Memory B cell (primary cell): ENCODE data around the gene DRD2.

ENCODE experiments used
- ATAC-seq: fragments of 150-1000 bp; cut with Tn5 transposase; 2 replicates; pipeline ENCODE4 v1.10.0; 2021; ENCODE audit warnings: low read depth, mild to moderate bottlenecking, moderate library complexity
- DNase-seq, 2 donors: peaks; one replicate each; pipeline ENCODE4 v3.0.0; 2022; ENCODE audit warnings: low spot score in 2 of 2
- H3K27ac Mint-ChIP-seq: one replicate; pipeline ENCODE4 v1.8.0; 2022; ENCODE audit warnings: mild to moderate bottlenecking, moderate library complexity, mixed read lengths
- H3K27me3 Mint-ChIP-seq: one replicate; pipeline ENCODE4 v1.8.0; 2022; ENCODE audit warnings: mixed read lengths
- H3K36me3 Mint-ChIP-seq: one replicate; pipeline ENCODE4 v1.8.0; 2022; ENCODE audit warnings: mild to moderate bottlenecking, mixed read lengths
- H3K4me1 Mint-ChIP-seq: one replicate; pipeline ENCODE4 v1.8.0; 2022; ENCODE audit warnings: mixed read lengths
- H3K4me3 Mint-ChIP-seq: one replicate; pipeline ENCODE4 v1.8.0; 2022; ENCODE audit warnings: mild to moderate bottlenecking, moderate library complexity, mixed read lengths
- H3K9me3 Mint-ChIP-seq: one replicate; pipeline ENCODE4 v1.8.0; 2022; ENCODE audit warnings: mixed read lengths

DRD2 gene

GRCh38 chr11:113446938-113447337 is 28.3 kb downstream of the DRD2 start:
- Mint-ChIP-seq H3K4me3 (no peak overlapping the region), H3K4me1 (peaks cover 3% of the 10 kb centered on the region)

GRCh38 chr11:113446112-113446511 is 29.1 kb downstream of the DRD2 start:
- Mint-ChIP-seq H3K27ac (no peak overlapping the region), H3K27me3 (peaks cover 8% of the 10 kb centered on the region), H3K4me1 (peaks cover 3% of the 10 kb centered on the region), H3K36me3 (no peaks in the 10 kb centered on the region), H3K4me3 (no peak overlapping the region), H3K9me3 (no peaks in the 10 kb centered on the region)
- no peak for DNase-seq
- no peak for ATAC-seq

More at GRCh38 chr11:113446938-113447337, 28.3 kb downstream of the DRD2 start:
- DNase-seq (no peak), ATAC-seq (no peak)
- Mint-ChIP-seq H3K27me3 (peaks cover 6% of the 10 kb centered on the region), H3K9me3 (no peaks in the 10 kb centered on the region), H3K36me3 (no peaks in the 10 kb centered on the region), H3K27ac (no peak overlapping the region)

GRCh38 chr11:113444502-113445123 is 30.6 kb downstream of the DRD2 start:
- peaks cover 8% of the 10 kb centered on the region for H3K27me3 Mint-ChIP-seq
- H3K4me3 Mint-ChIP-seq: no peak overlapping the region

GRCh38 chr11:113440816-113441215 is 34.4 kb downstream of the DRD2 start:
- Mint-ChIP-seq H3K36me3 (no peaks in the 10 kb centered on the region), H3K4me1 (no peaks in the 10 kb centered on the region), H3K27me3 (peaks cover 6% of the 10 kb centered on the region), H3K27ac (no peak overlapping the region), H3K9me3 (no peaks in the 10 kb centered on the region), H3K4me3 (no peak overlapping the region)
- ATAC-seq (no peak), DNase-seq (no peak)

More at GRCh38 chr11:113444502-113445123, 30.6 kb downstream of the DRD2 start:
- H3K4me1 Mint-ChIP-seq: peaks cover 3% of the 10 kb centered on the region
- H3K36me3 Mint-ChIP-seq: no peaks in the 10 kb centered on the region
- no peak for ATAC-seq
- H3K9me3 Mint-ChIP-seq: no peaks in the 10 kb centered on the region
- no peak overlapping the region for H3K27ac Mint-ChIP-seq
- DNase-seq: no peak

GRCh38 chr11:113436672-113437252 is 38.4 kb downstream of the DRD2 start:
- H3K9me3 Mint-ChIP-seq: no peaks in the 10 kb centered on the region
- ATAC-seq (no peak), DNase-seq (no peak)
- no peaks in the 10 kb centered on the region for H3K4me1 Mint-ChIP-seq
- H3K27me3 Mint-ChIP-seq: peaks cover 6% of the 10 kb centered on the region
- no peaks in the 10 kb centered on the region for H3K36me3 Mint-ChIP-seq
- H3K4me3 Mint-ChIP-seq: no peak overlapping the region
- H3K27ac Mint-ChIP-seq: no peak overlapping the region

GRCh38 chr11:113435190-113435968 is 39.8 kb downstream of the DRD2 start:
- H3K4me3 Mint-ChIP-seq: no peak overlapping the region
- H3K27me3 Mint-ChIP-seq: peaks cover 6% of the 10 kb centered on the region
- no peak overlapping the region for H3K27ac Mint-ChIP-seq
- ATAC-seq (no peak), DNase-seq (no peak)
- no peaks in the 10 kb centered on the region for H3K9me3 Mint-ChIP-seq
- H3K36me3 Mint-ChIP-seq: no peaks in the 10 kb centered on the region
- no peaks in the 10 kb centered on the region for H3K4me1 Mint-ChIP-seq

- Mint-ChIP-seq H3K36me3 (no peaks in the 10 kb centered on the region), H3K27ac (no peak overlapping the region)
- no peak for ATAC-seq
These were observed 43.5 kb downstream of the DRD2 start for GRCh38 chr11:113431746-113432145.

GRCh38 chr11:113426686-113427085 is 48.5 kb downstream of the DRD2 start:
- no peak for ATAC-seq
- Mint-ChIP-seq H3K4me1 (no peaks in the 10 kb centered on the region), H3K27ac (no peak overlapping the region), H3K4me3 (no peak overlapping the region), H3K36me3 (no peaks in the 10 kb centered on the region), H3K27me3 (no peaks in the 10 kb centered on the region), H3K9me3 (no peaks in the 10 kb centered on the region)
- DNase-seq: no peak

More at GRCh38 chr11:113431746-113432145, 43.5 kb downstream of the DRD2 start:
- Mint-ChIP-seq H3K4me3 (no peak overlapping the region), H3K4me1 (no peaks in the 10 kb centered on the region), H3K9me3 (no peaks in the 10 kb centered on the region), H3K27me3 (peaks cover 6% of the 10 kb centered on the region)
- DNase-seq: no peak

- ATAC-seq: no peak
- Mint-ChIP-seq H3K27ac (no peak overlapping the region), H3K36me3 (no peaks in the 10 kb centered on the region), H3K27me3 (peaks cover 7% of the 10 kb centered on the region), H3K9me3 (no peaks in the 10 kb centered on the region), H3K4me3 (no peak overlapping the region), H3K4me1 (no peaks in the 10 kb centered on the region)
- DNase-seq: no peak
These were observed 54.4 kb downstream of the DRD2 start for GRCh38 chr11:113420808-113421207.

- H3K4me1 Mint-ChIP-seq: peaks cover 3% of the 10 kb centered on the region
- peaks cover 2% of the 10 kb centered on the region for H3K9me3 Mint-ChIP-seq
- DNase-seq (no peak), ATAC-seq (no peak)
- peaks cover 9% of the 10 kb centered on the region for H3K27me3 Mint-ChIP-seq
- no peak overlapping the region for H3K27ac Mint-ChIP-seq
- no peaks in the 10 kb centered on the region for H3K36me3 Mint-ChIP-seq
- H3K4me3 Mint-ChIP-seq: no peak overlapping the region
These were observed 55.7 kb downstream of the DRD2 start for GRCh38 chr11:113419454-113420003.

- Mint-ChIP-seq H3K27ac (no peak overlapping the region), H3K4me3 (no peak overlapping the region), H3K4me1 (peaks cover 3% of the 10 kb centered on the region), H3K27me3 (peaks cover 9% of the 10 kb centered on the region), H3K9me3 (peaks cover 2% of the 10 kb centered on the region), H3K36me3 (no peaks in the 10 kb centered on the region)
- ATAC-seq (no peak), DNase-seq (no peak)
These were observed 57.8 kb downstream of the DRD2 start for GRCh38 chr11:113417428-113417827.

GRCh38 chr11:113415343-113415742 is 59.9 kb downstream of the DRD2 start:
- Mint-ChIP-seq H3K4me3 (no peak overlapping the region), H3K27me3 (peaks cover 8% of the 10 kb centered on the region), H3K4me1 (peaks cover 3% of the 10 kb centered on the region), H3K9me3 (peaks cover 2% of the 10 kb centered on the region), H3K27ac (no peak overlapping the region), H3K36me3 (no peaks in the 10 kb centered on the region)
- DNase-seq (no peak), ATAC-seq (no peak)

- Mint-ChIP-seq H3K27me3 (peaks cover 8% of the 10 kb centered on the region), H3K36me3 (no peaks in the 10 kb centered on the region), H3K27ac (no peak overlapping the region), H3K4me3 (no peak overlapping the region), H3K9me3 (peaks cover 2% of the 10 kb centered on the region), H3K4me1 (peaks cover 3% of the 10 kb centered on the region)
- DNase-seq (no peak), ATAC-seq (no peak)
These were observed 62.5 kb downstream of the DRD2 start for GRCh38 chr11:113412675-113413074.

- no peak for DNase-seq
- no peak for ATAC-seq
- no peaks in the 10 kb centered on the region for H3K36me3 Mint-ChIP-seq
- no peak overlapping the region for H3K4me3 Mint-ChIP-seq
- H3K9me3 Mint-ChIP-seq: peaks cover 2% of the 10 kb centered on the region
- H3K27me3 Mint-ChIP-seq: peaks cover 8% of the 10 kb centered on the region
- peaks cover 3% of the 10 kb centered on the region for H3K4me1 Mint-ChIP-seq
- H3K27ac Mint-ChIP-seq: no peak overlapping the region
These were observed 63.7 kb downstream of the DRD2 start for GRCh38 chr11:113411536-113411935.
